Activated CD8-positive, alpha-beta memory T cell treated with anti-CD3 and anti-CD28 coated beads for 48 hours (primary cell): Measurements from ENCODE around the gene PLEKHH1.
"Not testable (repeated sequence)": the region's sequence is repeated elsewhere in the genome, so short reads cannot be mapped to it uniquely, and the experiment has no call there.

Source experiments
- DNase-seq, 3 experiments: peaks; one replicate each; pipeline ENCODE4 v3.0.0-alpha.2; 2020; ENCODE audit warnings: low read depth in 2 of 3, low spot score in 2 of 3

The PLEKHH1 gene

DNA sequence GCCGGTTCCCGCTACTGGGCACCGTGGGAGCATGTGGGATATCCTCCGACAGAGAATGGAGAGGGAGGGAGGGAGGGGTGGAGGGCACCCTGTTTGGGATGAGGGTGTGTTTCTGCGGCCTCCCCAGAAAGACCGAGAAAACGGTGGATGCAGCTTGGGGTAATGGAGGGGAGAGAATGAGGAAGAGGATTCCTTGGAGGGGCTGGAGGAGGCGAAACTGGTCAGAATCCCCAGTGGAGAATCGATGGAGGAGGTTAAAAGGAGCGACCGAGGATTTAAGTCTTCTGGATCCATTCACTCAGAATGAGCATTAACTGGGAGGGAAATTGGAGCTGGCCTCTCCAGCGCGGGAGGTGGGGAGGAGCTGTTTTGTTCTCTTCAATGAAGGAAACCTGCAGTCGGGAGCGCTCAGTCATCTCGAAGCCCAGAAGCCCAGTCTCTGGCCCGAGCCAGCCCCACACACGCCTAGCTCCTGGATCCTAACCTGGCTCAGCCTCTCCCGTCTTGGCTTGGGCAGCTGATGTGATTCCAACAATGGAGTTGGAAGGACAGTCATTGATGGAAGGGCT, 87.2 kb downstream of the PLEKHH1 start:
- no peak for DNase-seq

DNA sequence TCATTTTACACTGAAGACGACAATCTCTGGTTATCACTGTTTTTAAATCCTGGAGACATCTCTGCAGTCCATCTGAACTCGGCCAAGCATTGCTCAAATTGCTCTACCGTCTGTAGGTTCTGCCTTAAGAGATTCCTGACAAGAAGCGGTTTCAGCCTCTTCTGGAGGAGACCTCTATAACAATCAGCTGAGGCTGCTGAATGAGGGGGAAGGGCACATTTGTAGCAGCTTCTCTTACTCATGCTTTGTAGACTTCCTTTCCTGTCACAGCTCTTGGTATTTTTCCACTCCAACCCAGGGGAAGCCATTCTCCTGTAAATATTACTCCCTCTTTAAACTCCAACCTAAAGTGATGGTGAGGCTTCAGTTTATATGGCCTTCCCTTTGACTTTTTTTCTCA, 89.6 kb downstream of the PLEKHH1 start:
- no peak for DNase-seq

DNA sequence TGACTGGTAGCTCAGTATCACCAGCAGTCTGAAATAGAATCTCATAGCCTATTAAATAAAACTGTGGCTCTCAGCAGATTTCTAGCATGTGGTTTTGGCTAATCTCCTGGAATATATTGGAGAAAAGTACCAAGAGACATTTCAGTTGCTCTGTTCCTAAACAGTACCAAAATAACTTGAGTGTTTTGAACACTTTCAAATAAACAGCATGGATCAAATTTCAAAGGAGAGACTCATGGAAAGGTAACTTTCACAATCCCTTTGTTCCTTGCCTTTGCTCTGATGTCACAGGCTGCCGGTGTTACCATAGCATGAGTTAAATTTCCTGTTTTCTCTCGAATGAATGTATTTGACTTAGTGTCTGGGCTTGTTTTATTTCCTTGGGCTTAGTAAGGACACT, 90.0 kb downstream of the PLEKHH1 start:
- DNase-seq: no peak

DNA sequence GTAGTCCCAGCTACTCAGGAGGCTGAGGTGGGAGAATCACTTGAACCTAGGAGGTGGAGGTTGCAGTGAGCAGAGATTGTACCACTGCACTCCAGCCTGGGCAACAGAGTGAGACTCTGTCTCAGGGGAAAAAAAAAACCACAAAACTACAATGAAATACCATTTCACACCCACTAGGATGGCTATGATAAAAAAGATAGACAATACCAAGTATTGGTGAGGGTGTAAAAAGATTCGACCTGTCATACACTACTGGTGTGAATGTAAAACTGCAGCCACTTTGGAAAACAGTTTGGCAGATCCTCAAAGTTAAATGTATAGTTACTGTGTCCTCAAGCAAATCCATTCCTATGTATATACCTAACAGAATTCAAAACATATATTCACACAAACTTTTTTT, 93.0 kb downstream of the PLEKHH1 start:
- not testable (repeated sequence) for DNase-seq

DNA sequence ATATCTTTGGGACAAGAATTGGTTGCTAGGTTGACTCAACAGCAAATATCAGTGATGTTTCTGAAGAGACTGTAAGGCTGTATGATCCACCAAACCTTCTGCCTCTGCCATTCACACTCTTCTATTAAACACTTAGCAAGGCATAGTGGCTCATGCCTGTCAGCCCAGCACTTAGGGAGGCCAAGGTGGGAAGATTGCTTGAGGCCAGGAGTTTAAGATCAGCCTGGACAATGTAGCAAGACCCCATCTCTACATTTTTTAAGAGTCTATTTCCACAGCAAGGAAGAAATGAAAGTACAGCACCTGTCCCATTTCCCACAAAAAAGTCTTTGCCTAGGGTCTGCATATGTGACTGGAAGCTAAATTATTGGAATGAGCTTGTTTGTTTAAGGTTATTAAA, 94.4 kb downstream of the PLEKHH1 start:
- DNase-seq: no peak

DNA sequence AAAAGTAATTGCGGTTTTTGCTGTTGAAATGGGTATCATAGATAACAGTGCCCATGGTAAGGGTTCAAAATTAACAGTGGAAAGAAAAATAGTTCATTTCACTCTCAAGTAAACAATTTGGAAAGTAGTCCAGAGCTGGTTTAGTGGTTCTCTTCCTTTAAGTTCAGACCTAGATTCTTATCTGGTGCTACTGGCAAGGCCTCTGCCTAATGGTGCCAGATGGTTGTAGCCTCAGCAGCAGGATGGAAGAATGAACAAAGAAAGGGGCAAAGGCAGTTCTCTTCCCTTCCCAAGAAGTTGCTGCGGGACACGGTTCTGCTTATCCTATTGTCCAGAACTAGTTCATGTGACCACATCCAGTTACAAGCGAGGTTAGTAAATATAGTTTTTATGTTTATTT, 97.1 kb downstream of the PLEKHH1 start:
- DNase-seq: no peak

DNA sequence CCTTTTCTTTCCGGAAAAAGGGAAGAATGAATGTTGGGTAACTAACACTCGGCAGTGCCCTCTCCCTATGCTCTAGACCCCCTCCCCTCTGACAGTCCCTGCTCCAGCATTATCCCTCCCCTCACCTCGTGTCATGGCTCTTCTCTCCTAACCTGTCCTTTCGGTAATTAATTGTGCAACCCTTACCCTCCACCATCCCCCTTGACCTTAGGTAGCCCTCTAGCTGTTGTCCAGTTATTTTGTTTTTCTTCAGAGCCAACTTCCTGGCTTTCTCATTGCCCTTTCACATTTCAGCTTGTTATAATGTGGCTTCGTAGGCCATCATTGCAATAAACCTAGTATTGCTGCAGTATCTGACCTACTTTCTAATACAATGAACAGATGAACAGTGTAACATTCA, 97.8 kb downstream of the PLEKHH1 start:
- no peak for DNase-seq

DNA sequence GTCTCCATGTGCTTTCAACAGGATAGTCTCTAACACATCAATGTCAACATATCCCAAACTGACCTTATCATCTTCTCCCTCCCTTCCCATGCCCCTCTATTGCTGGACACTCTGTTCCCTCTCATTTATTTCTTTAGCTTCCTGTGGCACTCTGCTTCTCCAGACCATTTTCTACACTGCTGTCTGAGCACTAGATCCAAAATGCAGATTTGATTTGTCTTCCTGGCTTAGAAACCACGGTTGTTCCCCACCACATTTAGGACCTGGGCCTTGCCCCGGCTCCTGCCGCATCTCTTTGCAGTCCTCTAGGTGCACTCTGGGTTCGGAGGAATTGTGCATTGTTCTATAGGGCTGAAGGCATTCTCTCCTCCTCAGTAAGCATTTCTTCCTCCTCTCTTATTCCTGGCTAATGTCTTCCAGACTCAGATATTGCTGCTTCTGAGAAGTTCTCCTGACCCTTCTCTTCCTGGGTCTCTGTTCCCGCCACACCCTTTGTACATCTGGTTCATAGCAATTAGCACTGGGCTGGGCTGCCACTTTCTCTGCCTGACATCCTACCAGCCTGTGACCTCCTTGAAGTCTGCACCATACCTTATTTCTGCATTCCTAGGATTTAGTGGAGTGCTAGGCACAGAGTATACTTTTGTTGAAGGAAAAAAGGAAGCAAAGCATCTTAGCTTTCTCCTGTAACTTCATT, 100.5 kb downstream of the PLEKHH1 start:
- no peak for DNase-seq

DNA sequence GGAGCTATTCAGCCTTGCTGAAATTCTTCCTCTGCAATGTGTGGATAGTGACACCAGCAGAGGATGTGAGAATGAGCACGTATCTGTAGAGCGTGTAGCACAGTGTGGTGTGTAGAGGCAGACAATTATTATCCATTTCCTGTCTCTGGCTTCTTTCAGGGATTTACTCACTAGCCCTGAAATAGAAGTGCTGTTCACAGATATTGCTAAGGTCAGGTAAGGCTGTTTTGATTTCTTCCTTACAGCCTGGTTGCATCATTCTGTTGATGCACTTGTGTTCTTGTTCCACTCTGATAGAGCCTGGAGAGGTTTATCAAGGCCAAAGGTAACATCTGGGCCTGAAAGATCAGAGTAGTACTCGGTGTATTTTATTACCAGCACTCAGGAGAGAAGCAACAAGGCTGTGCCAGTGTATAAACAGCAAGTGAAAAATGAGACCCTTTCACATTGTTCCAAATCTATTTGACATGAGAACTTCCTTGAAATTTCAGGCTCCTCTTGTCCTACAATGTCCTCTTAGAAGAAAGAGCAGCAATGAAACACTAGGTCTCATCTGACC, 103.3 kb downstream of the PLEKHH1 start:
- DNase-seq: no peak

DNA sequence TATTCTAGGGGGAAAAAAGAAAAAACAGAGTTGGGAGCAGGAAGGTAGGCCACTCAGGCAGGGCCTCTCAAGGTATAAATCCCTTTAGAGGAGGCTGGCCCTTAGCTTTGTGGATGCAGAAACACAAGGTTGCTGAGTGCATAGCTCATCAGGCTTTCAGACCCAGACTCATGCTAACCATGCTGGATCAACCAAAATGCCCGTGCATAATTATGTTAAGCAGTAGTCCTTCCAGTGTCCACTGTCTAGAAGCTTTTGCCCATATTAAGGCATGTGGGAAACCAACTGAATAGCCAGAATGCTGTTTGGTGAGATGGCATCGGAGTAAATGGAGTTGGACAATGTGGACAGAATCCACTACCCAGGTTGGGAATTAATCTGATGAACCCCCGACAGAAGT, 105.6 kb downstream of the PLEKHH1 start:
- no peak for DNase-seq
